ENCODE measurements around the gene MRPL9.
"Not testable (repeated sequence)": the region's sequence is repeated elsewhere in the genome, so short reads cannot be mapped to it uniquely, and the experiment has no call there.

MRPL9 gene

GRCh38 chr1:151783796-151784195, 20.5 kb upstream of the MRPL9 start:
- no peak for DNase-seq (ENCODE audit: low read depth)

DNA sequence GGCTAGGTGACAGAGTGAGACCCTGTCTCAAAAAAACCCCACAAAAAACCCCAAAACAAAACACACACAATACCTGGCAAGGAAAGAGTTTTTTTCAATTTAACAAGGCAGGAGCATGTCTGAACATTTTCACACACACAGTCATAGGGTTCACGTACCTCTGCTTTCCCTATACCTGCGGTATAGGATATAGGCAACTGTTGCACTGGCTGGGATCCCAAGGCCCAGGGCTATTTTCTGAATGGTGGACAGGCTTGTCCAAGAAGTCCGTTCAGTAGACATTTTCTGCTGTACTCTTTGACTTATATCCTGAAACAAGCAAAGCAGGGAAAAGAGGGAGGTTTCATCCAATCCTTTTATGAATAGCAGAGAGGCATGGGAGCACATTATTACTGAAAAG, 19.4 kb upstream of the MRPL9 start:
- no peak for DNase-seq (ENCODE audit: low read depth)

DNA sequence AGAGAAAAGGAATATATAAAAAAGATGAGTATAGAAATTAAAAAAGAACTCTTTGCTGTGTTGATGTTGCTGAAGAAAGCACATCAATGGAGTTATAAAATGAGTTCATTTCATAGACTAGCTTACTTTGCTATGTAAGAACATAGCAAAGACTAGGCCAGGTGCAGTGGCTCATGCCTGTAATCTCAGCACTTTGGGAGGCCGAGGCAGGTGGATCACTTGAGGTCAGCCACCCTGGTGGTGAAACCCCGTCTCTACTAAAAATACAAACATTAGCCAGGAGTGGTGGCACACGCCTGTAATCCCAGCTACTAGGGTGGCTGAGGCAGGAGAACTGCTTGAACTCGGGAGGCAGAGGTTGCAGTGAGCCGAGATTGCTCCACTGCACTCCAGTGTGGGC, 18.7 kb upstream of the MRPL9 start:
- not testable (repeated sequence) for DNase-seq (ENCODE audit: low read depth)

DNA sequence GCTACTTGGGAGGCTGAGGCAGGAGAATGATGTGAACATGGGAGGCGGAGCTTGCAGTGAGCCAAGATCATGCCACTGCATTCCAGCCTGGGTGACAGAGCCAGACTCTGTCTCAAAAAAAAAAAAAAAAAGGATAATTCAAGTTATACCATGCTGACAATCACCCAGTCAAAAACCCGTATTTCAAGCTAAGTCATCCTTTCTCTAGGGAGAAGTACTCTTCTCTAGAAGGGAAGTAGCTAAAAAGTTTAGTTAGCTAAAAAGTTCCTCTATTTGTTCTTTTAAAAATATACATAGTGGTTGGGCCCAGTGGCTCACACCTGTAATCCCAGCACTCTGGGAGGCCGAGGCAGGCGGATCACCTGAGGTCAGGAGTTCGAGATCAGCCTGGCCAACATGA, 17.4 kb upstream of the MRPL9 start:
- DNase-seq (ENCODE audit: low read depth), result not testable (repeated sequence)

GRCh38 chr1:151779852-151780251, 16.6 kb upstream of the MRPL9 start:
- DNase-seq (ENCODE audit: low read depth), result no peak

DNA sequence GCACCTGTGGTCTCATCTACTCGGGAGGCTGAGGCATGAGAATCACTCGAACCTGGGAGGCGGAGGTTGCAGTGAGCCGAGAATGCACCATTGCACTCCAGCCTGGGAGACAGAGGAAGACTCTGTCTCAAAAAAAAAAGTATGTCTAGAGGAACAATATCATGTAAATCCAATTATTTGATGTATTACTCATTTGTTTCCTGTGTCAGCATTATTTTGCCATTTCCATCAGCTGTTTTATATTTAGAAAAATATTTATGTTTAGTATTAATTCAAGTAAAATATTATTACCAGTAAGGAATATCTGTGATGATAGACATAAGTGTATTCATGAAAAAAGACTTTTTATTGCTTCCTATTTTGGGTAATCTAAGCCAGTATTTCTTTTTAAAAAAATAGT, 14.0 kb upstream of the MRPL9 start:
- no peak for DNase-seq (ENCODE audit: low read depth)

DNA sequence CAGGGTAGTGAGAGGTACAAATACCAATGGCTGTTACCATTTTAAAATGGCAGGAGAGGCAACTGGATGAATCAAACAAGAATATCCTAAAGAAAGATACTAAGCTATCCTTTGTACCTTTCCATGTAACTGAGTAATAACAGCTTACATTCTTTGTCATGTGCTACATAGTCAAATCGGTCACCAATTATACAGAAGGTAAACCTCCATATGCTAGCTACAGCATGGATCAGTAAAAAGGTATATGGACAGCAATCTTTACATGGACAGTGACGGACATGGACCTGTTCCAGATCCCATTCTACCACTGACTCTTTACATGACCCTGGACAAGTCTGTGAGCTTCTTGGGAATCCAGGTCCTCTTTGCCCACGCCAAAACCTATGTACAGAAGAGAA, 13.4 kb upstream of the MRPL9 start:
- no peak for DNase-seq (ENCODE audit: low read depth)

- no peak for DNase-seq (ENCODE audit: low read depth)
Measured at GRCh38 chr1:151775894-151776664, 12.8 kb upstream of the MRPL9 start.

DNA sequence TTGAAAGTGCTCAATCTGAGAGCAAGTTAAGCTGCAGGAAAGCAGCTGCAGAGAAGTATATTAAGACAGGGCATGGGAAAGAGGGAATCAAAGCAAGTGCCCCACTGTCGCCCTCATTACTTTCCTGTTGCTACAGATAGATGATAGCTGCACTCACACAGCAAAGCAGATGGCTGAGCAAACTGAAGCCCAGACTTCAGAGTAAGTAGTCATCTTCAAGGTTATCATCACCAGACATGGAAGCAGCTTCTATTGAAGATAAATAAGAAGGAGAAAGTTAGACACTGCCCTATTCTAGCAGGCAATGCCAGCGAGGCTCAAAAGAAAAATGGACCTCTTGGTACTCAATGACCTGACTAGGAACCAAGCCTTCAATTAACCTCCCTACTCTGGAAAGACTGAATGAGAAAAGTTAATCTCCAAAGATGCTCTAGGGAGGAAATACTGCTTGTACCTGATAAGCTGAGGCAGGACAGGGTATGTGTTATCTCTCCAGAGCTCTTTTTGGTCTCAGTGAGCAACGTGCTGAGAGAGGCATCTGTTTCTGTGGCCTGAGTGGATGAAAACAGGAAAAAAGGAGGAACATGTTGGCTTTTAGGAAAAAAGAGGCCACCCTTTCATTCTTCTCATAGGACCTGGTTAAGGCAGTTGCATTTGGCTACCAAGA, 11.1 kb upstream of the MRPL9 start:
- no peak for DNase-seq (ENCODE audit: low read depth)

DNA sequence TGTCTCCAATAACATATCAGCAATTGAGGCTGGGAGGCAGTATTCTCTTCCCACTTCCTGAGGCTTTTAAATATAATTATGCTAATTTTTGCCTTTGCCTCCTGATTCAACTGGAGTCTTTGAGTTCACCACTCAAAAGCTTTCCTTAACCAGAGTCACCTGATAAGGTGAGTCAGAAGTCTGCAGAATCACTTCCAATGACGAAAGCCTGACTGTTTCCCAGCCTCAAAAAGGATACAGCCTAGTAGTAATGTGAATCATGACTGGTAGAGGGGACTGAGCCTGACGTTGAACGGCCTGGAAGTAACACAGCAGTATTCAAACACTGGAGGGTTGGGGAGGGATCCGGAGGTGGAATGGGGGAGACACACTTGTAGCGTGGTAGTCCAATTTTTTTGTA, 10.4 kb upstream of the MRPL9 start:
- DNase-seq (ENCODE audit: low read depth), result no peak

DNA sequence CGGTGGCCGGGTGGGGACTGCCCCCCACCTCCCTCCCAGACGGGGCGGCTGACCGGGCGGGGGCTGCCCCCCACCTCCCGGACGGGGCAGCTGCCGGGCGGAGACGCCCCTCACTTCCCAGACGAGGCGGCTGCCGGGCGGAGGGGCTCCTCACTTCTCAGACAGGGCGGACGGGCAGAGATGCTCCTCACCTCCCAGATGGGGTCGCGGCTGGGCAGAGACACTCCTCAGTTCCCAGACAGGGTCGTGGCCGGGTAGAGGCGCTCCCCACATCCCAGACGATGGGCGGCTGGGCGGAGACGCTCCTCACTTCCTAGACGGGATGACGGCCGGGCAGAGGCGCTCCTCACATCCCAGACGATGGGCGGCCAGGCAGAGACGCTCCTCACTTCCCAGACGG, 6.0 kb upstream of the MRPL9 start:
- not testable (repeated sequence) for DNase-seq (ENCODE audit: low read depth)

GRCh38 chr1:151768351-151769066, 5.2 kb upstream of the MRPL9 start:
- not testable (repeated sequence) for DNase-seq (ENCODE audit: low read depth)

DNA sequence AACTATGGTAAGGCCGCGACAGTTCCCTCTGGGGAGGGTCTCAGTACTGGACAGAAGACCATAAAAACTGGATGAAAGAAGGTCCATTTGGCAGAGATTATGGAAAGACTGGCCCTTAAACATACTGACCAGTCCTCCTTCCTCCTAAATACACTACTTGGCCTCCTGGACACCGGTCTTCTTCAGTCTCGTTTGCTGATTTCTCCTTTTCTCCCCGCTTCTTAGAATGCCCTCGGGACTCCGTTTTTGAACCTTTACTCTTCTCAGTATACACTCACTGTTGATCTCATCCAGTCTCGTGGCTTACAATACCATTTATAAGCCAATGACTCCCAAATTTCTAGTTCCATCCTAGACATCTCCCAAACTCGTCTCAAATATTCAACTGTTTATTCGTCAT, 694 bp upstream of the MRPL9 start:
- DNase-seq (ENCODE audit: low read depth), result no peak

GRCh38 chr1:151760597-151761385, 2.5 kb downstream of the MRPL9 start:
- DNase-seq (ENCODE audit: low read depth), result no peak

DNA sequence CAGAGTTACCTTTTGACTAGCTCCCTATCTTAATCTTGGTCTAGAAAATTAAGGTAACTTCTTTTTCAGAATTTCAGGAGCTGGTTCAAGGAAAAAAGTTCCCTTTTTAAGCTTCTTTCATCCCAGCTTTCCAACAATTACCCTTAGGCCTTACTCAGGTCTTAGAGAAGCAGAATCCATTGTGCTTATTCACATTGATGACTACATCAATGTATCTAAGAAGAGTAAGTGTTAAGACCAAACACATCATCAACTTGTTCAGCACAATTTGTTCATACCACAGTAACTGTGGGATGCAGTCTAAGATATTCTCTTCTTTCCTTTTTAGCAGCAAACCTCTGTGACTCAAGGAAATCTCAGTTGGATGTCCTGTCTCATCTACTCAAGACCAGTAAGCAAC, 4.1 kb downstream of the MRPL9 start:
- no peak for DNase-seq (ENCODE audit: low read depth)

GRCh38 chr1:151756291-151756690, 7.0 kb downstream of the MRPL9 start:
- no peak for DNase-seq (ENCODE audit: low read depth)

DNA sequence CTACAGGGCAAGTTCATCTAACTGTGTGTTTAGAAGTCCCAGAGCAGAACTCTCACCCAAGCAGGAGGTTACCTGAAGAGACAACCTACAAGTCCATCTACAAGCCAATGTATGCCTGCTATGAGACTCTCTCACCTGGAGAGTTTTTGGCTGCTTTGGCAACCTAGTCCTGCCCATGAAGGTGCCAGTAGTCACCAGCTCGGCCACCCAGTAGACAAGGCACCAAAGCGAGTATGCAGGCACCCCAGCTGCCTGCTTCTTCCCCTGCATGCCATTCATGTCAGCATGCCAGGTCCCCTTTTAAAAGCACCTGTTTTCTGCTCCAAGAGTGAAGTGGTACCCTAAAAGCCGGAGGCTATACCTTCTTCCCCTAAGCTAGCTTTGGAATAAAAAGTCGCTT, 21.8 kb downstream of the MRPL9 start:
- no peak for DNase-seq (ENCODE audit: low read depth)

DNA sequence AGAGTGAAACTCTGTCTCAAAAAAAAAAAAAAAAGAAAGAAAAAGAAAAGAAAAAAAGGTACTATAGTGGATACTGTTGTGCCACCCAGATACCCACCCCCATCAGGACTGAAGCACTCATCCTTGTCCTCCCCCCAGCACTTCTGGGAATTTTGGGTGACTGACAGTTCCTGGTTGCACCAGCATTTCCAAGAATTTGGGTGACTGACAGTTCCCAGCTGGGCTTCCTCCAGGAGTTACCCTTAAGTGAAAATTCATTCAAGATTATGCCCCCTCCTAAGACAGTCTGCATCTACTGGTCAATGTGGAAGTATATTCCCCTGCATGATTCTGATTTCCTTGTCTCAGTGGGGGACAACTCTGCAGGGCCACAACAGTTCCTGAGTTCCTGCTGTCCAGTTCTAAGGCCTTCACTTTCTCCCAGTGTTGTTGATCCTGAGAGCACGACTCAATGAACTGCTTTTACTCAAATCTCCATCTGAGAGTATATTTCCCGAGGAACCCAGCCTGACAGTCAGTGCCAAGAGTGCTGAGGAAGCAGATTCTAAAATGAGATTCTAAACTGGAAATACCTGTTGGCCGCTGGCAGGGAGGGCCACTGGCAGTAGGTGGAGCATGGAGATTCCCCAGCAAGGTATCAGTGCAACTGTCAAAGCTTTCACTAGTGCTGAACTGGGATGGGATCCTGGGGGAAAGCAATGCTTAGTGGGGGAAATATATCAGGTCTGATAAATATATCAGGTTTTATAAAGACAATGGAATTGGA, 23.5 kb downstream of the MRPL9 start:
- DNase-seq (ENCODE audit: low read depth), result no peak

DNA sequence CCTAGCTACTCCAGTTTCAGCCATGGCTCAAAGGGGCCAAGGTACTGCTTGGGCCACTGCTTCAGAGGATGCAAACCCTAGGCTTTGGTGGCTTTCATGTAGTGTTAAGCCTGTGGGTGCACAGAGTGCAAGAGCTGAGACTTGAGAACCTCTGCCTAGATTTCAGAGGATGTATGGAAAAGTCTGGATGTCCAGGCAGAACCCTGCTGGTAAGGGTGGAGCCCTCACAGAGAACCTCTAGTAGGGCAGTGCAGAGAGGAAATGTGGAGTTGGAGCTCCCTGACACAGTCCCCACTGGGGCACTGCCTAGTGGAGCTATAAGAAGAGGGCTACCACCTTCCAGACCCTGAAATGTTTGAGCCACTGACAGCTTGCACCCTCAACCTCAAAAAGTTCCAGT, 25.8 kb downstream of the MRPL9 start:
- no peak for DNase-seq (ENCODE audit: low read depth)

- no peak for DNase-seq (ENCODE audit: low read depth)
Measured at GRCh38 chr1:151737026-151737425, 26.3 kb downstream of the MRPL9 start.

DNA sequence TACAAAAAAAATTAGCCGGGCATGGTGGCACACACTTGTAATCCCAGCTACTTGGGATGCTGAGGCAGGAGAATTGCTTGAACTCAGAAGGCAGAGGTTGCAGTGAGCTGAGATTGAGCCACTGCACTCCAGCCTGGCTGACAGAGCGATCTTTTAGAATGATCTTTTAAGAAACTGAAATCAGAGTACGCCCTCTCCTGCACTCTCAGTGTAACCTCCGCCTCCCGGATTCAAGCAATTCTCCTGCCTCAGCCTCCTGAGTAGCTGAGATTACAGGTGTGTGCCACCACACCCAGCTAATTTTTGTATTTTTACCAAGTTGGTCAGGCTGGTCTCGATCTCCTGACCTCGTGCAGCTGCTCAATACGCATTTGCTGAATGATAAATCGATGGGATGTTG, 29.3 kb downstream of the MRPL9 start:
- not testable (repeated sequence) for DNase-seq (ENCODE audit: low read depth)

DNA sequence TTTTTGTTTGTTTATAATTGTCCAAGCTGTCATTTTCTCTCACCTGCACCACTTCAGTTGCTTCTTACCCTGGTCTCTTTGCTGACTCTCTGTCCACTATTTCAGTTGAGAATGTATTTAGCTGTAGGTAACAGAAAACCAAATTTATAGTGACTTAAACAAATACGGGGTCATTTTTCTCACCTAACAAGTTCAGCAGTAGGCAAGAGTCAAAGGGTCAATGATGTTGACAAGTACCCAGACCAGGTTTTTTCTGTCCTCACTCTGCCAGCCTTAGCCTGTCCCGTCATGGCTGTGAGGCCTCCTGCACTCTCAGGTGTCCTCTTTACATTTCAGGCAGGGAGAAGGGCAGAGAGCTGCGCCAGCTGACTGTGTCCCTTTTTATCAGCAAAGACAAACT, 30.2 kb downstream of the MRPL9 start:
- DNase-seq (ENCODE audit: low read depth), result no peak
